ENCODE data around the gene GOLGA8K. TPM values are rescaled to one million over a fixed set of nuclear protein-coding genes. Genes with fewer than 3 reads are reported as not detected.
A peak's percentile ranks its signal among the peaks of the same experiment; 100 is the strongest.
"Not testable (repeated sequence)": the region's sequence is repeated elsewhere in the genome, so short reads cannot be mapped to it uniquely, and the experiment has no call there.

Gene GOLGA8K
- total RNA-seq: 0.33 and 0.93 TPM in 2 replicates

DNA sequence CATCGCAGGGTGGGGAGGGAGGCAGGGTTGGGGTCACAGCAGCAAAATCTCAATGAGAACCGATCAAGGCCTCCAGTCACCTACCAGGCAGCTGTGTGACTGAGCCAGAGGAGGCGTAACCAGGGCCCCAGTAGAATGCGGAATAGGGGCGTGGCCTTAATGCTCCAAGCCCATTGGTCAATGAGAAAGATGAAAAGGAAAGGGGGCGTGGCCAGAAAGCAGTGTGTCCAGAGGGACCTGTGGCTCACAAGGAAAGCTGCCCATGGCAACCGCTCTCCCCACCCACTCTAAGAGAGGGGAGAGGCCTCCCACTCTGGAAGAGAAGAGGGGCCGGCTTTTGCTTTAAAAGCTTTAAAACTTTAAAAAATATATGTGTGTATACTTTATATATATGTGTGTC lies at the start of gene GOLGA8K:
GOLGA8K (minus strand) TSS at position 101 of the 400 bp plus-strand sequence; CDS start at position 3, 98 bp downstream.
- POLR2A ChIA-PET; H3K27me3 Mint-ChIP-seq; ATAC-seq (ENCODE audit: low read depth); H3K4me3 Mint-ChIP-seq; H3K4me1 Mint-ChIP-seq; DNase-seq; H3K27ac Mint-ChIP-seq; H3K9me3 Mint-ChIP-seq; intact Hi-C loops (cut with micrococcal nuclease); CTCF ChIA-PET; H3K36me3 Mint-ChIP-seq (ENCODE audit: low read depth): not testable (repeated sequence)

DNA sequence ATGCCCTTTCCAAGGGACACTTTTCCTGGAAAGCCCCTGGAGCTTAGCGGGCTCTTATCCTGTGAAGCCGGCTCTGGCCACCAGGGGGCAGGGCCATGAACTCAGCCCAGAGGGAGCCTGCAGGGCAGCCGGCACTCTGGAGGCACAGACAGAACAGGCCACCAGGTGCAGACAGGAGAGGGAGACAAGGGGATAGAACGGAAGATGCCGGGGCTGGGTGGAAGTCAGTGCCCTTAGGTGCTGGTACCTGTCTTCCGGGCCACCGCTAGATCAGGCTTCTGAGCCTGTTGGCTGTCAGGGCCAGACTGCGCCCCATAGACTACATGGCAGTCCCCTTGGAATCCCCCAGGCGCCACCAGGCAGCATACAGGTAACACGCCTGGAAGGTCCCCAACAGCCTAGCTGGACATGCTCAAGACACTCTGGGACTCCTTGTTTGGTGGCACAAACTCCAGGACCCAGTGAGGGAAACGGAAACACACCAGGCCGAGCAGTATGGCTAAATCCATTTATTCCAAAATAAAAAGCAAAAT lies 37.4 kb upstream of the GOLGA8K start:
- H3K4me1 Mint-ChIP-seq; H3K27ac Mint-ChIP-seq; DNase-seq; H3K4me3 Mint-ChIP-seq; intact Hi-C loops (cut with micrococcal nuclease); H3K9me3 Mint-ChIP-seq; CTCF ChIA-PET; H3K27me3 Mint-ChIP-seq; POLR2A ChIA-PET; H3K36me3 Mint-ChIP-seq (ENCODE audit: low read depth): not testable (repeated sequence)
- ATAC-seq (ENCODE audit: low read depth): peak; percentile 54

- H3K9me3 Mint-ChIP-seq; H3K36me3 Mint-ChIP-seq (ENCODE audit: low read depth); H3K27ac Mint-ChIP-seq; CTCF ChIA-PET; H3K4me3 Mint-ChIP-seq; POLR2A ChIA-PET; H3K4me1 Mint-ChIP-seq; intact Hi-C loops (cut with micrococcal nuclease); DNase-seq; H3K27me3 Mint-ChIP-seq: not testable (repeated sequence)
- ATAC-seq (ENCODE audit: low read depth): peak; percentile 79
These were observed 31.2 kb upstream of the GOLGA8K start for GRCh38 chr15:32434102-32434963.

DNA sequence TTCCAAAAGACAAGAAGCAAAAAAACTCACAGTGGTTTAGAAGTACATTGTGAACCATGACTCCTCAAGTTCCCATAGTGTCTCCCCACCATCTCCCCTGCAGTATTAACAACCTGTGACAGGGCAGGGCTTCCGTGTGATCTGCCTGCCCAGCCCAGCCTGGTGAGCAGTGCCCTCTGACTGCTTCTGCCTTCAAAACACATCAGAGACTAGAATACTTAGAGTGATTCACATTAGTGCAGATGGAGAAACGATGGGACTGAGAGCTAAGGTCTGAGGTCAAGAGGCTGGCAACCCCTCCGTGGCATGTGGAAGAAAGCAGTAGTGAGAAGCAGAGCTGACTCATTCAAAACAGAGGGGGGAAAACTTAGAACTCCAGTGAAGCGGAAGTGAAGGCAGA lies 24.5 kb upstream of the GOLGA8K start:
- H3K27ac Mint-ChIP-seq; H3K4me3 Mint-ChIP-seq; ATAC-seq (ENCODE audit: low read depth); POLR2A ChIA-PET; H3K36me3 Mint-ChIP-seq (ENCODE audit: low read depth); H3K27me3 Mint-ChIP-seq; H3K4me1 Mint-ChIP-seq; CTCF ChIA-PET; DNase-seq; intact Hi-C loops (cut with micrococcal nuclease); H3K9me3 Mint-ChIP-seq: not testable (repeated sequence)

- H3K9me3 Mint-ChIP-seq; POLR2A ChIA-PET; H3K4me3 Mint-ChIP-seq; H3K27me3 Mint-ChIP-seq; ATAC-seq (ENCODE audit: low read depth); CTCF ChIA-PET; H3K27ac Mint-ChIP-seq; DNase-seq; H3K4me1 Mint-ChIP-seq; intact Hi-C loops (cut with micrococcal nuclease); H3K36me3 Mint-ChIP-seq (ENCODE audit: low read depth): not testable (repeated sequence)
These were observed 23.4 kb upstream of the GOLGA8K start for GRCh38 chr15:32426511-32426910.

GRCh38 chr15:32407903-32408302 lies 4.8 kb upstream of the GOLGA8K start:
- H3K36me3 Mint-ChIP-seq (ENCODE audit: low read depth); H3K27me3 Mint-ChIP-seq; H3K27ac Mint-ChIP-seq; intact Hi-C loops (cut with micrococcal nuclease); H3K4me1 Mint-ChIP-seq; POLR2A ChIA-PET; ATAC-seq (ENCODE audit: low read depth); H3K4me3 Mint-ChIP-seq; CTCF ChIA-PET; H3K9me3 Mint-ChIP-seq; DNase-seq: not testable (repeated sequence)

DNA sequence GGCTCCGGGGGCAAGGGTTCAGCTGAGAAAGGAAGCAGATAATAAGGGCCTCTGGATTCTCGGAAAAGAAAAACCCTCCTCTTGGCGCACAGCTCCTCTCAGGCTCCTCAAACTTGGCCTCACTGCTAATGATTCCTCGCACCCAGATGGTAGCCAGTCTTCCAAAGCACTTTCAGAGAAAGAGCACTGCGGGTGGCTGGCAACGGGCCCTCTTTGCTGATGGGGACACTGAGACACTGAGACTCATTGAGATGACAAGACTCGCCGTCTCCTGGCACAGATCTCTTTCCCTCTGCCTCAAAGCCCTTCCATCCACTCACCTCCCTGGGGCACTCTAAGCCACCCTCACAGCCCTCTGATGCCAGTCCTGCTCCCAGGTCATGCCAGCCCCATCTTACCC lies 6.6 kb downstream of the GOLGA8K start:
- DNase-seq; H3K27me3 Mint-ChIP-seq; H3K4me1 Mint-ChIP-seq; CTCF ChIA-PET; H3K9me3 Mint-ChIP-seq; ATAC-seq (ENCODE audit: low read depth); H3K4me3 Mint-ChIP-seq; H3K36me3 Mint-ChIP-seq (ENCODE audit: low read depth); POLR2A ChIA-PET; H3K27ac Mint-ChIP-seq; intact Hi-C loops (cut with micrococcal nuclease): not testable (repeated sequence)

DNA sequence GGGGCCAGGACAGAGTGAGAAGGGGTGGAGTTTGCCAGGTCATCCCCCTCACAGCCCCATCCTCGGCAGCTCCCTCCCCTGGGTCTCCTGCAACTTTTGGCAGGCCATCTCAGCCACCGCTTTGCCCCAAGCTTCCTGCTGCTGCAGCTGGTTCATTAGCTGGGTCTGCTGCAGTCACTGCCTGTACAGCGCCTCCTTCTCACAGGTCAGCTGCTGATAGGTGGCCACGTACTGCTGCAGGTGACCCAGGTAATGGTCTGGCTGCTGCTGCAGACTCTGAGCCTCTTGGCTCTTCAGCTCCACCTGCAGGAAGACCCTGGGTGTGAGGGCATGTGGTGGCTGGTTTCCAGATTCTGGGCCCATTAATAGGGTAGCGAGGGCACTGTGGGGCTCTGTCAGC lies 8.3 kb downstream of the GOLGA8K start:
- H3K4me1 Mint-ChIP-seq; DNase-seq; intact Hi-C loops (cut with micrococcal nuclease); H3K36me3 Mint-ChIP-seq (ENCODE audit: low read depth); H3K4me3 Mint-ChIP-seq; ATAC-seq (ENCODE audit: low read depth); POLR2A ChIA-PET; H3K9me3 Mint-ChIP-seq; CTCF ChIA-PET; H3K27me3 Mint-ChIP-seq; H3K27ac Mint-ChIP-seq: not testable (repeated sequence)

DNA sequence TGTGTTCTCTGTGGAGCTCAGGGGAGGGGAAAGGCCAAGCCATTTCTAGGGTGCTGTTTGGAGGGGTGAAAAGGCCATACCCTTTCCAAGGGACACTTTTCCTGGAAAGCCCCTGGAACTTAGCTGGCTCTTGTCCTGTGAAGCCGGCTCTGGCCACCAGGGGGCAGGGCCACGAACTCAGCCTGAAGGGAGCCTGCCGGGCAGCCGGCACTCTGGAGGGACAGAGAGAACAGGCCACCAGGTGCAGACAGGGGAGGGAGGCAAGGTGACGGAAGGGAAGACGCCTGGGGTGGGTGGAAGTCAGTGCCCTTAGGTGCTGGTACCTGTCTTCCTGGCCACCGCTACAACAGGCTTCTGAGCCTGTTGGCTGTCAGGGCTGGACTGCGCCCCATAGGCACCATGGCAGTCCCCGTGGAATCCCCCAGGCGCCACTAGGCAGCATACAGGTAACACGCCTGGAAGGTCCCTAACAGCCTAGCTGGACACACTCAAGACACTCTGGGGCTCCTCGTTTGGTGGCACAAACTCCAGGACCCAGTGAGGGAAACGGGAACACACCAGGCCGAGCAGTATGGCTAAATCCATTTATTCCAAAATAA lies 14.9 kb downstream of the GOLGA8K start:
- H3K4me3 Mint-ChIP-seq; CTCF ChIA-PET; POLR2A ChIA-PET; H3K9me3 Mint-ChIP-seq; H3K27me3 Mint-ChIP-seq; H3K27ac Mint-ChIP-seq; H3K4me1 Mint-ChIP-seq; H3K36me3 Mint-ChIP-seq (ENCODE audit: low read depth); ATAC-seq (ENCODE audit: low read depth); DNase-seq; intact Hi-C loops (cut with micrococcal nuclease): not testable (repeated sequence)

- POLR2A ChIA-PET; H3K36me3 Mint-ChIP-seq (ENCODE audit: low read depth); H3K27me3 Mint-ChIP-seq; H3K27ac Mint-ChIP-seq; CTCF ChIA-PET; DNase-seq; H3K4me1 Mint-ChIP-seq; H3K4me3 Mint-ChIP-seq; ATAC-seq (ENCODE audit: low read depth); intact Hi-C loops (cut with micrococcal nuclease); H3K9me3 Mint-ChIP-seq: not testable (repeated sequence)
These were observed 17.1 kb downstream of the GOLGA8K start for GRCh38 chr15:32385823-32386495.

DNA sequence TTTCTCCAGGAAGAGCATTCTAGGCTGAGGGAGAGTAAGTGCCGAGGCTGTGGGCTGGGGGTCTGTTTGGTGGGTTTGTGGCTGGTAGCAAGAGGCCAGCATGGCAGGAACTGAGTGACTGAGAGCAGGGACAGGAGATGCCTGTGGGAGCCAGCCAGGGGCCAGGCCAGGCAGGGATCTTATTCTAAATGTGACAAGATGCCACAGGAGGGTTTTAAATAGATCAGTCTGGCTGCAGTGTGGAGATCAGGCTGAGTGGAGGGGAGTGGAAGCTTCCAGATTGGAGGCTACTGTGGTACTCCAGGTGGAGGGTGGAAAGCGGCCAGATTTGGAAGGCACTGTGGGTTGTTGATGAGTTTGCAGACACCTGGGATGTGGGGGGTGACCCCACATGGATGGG lies 28.9 kb downstream of the GOLGA8K start:
- ATAC-seq (ENCODE audit: low read depth); POLR2A ChIA-PET; H3K27ac Mint-ChIP-seq; H3K9me3 Mint-ChIP-seq; H3K27me3 Mint-ChIP-seq; H3K4me1 Mint-ChIP-seq; H3K36me3 Mint-ChIP-seq (ENCODE audit: low read depth); intact Hi-C loops (cut with micrococcal nuclease); H3K4me3 Mint-ChIP-seq; DNase-seq; CTCF ChIA-PET: not testable (repeated sequence)

DNA sequence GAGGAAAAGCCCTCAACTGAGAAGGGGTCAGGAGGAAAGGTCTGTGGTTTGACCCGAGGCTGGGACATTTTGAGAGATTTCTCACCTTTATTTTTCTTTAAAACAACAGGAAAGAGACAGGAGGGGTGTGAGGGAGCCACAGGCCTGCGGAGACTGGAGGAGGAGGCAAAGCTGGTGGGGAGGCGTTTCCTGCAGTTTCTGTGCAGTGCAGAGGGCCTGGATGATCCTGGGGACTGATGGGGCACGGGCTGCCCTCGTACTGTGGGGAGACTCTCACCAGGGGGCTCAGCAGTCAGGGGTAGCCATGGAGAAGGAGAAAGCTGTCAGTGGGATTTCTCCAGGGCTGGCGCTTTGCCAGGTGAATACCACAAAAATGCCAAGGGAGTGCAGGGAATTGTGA lies 29.4 kb downstream of the GOLGA8K start:
- POLR2A ChIA-PET; H3K27me3 Mint-ChIP-seq; DNase-seq; H3K36me3 Mint-ChIP-seq (ENCODE audit: low read depth); H3K9me3 Mint-ChIP-seq; ATAC-seq (ENCODE audit: low read depth); intact Hi-C loops (cut with micrococcal nuclease); H3K4me3 Mint-ChIP-seq; CTCF ChIA-PET; H3K27ac Mint-ChIP-seq; H3K4me1 Mint-ChIP-seq: not testable (repeated sequence)

All from activated B cell treated with CpG ODN at 0.5 μM for 24 hours (primary cell).